Measurements from ENCODE around the gene ATP10D.

The ATP10D gene

GRCh38 chr4:47485047-47485692, at the start of gene ATP10D:
Gene ATP10D (plus strand): TSS chr4:47485275. CDS start chr4:47512541, 27,266 bp downstream.
- peak; percentile 97 for FAIRE-seq
- DNase-seq (ENCODE audit: insufficient read length, low spot score): peak; percentile 50

GRCh38 chr4:47442980-47443379, 42.1 kb upstream of the ATP10D start:
- DNase-seq (ENCODE audit: insufficient read length, low spot score) (no peak), FAIRE-seq (peak; percentile 55)

GRCh38 chr4:47444031-47444430, 41.0 kb upstream of the ATP10D start:
- peak; percentile 35 for FAIRE-seq
- DNase-seq (ENCODE audit: insufficient read length, low spot score): no peak

- DNase-seq (ENCODE audit: insufficient read length, low spot score) (no peak), FAIRE-seq (peak; percentile 53)
Measured at GRCh38 chr4:47451657-47452056, 33.4 kb upstream of the ATP10D start.

GRCh38 chr4:47462799-47463234, 22.3 kb upstream of the ATP10D start:
- FAIRE-seq (no peak), DNase-seq (ENCODE audit: insufficient read length, low spot score) (no peak)

- DNase-seq (ENCODE audit: insufficient read length, low spot score) (peak; percentile 86), FAIRE-seq (peak; percentile 99)
Measured at GRCh38 chr4:47463235-47463956, 21.7 kb upstream of the ATP10D start, which contains the start of gene COMMD8. Gene COMMD8 (minus strand): TSS chr4:47463702. CDS start chr4:47463651, 51 bp downstream.

GRCh38 chr4:47465004-47465403, 20.1 kb upstream of the ATP10D start:
- peak; percentile 89 for FAIRE-seq
- no peak for DNase-seq (ENCODE audit: insufficient read length, low spot score)

GRCh38 chr4:47466056-47466785, 18.9 kb upstream of the ATP10D start:
- FAIRE-seq: no peak
- DNase-seq (ENCODE audit: insufficient read length, low spot score): no peak

- no peak for DNase-seq (ENCODE audit: insufficient read length, low spot score)
- FAIRE-seq: no peak
Measured at GRCh38 chr4:47468706-47469365, 16.2 kb upstream of the ATP10D start.

- DNase-seq (ENCODE audit: insufficient read length, low spot score) (no peak), FAIRE-seq (no peak)
Measured at GRCh38 chr4:47469951-47470350, 15.1 kb upstream of the ATP10D start.

GRCh38 chr4:47471064-47471463, 14.0 kb upstream of the ATP10D start:
- FAIRE-seq: no peak
- DNase-seq (ENCODE audit: insufficient read length, low spot score): no peak

- no peak for FAIRE-seq
- no peak for DNase-seq (ENCODE audit: insufficient read length, low spot score)
Measured at GRCh38 chr4:47471591-47471990, 13.5 kb upstream of the ATP10D start.

GRCh38 chr4:47473141-47473750, 11.8 kb upstream of the ATP10D start:
- FAIRE-seq: no peak
- no peak for DNase-seq (ENCODE audit: insufficient read length, low spot score)

- FAIRE-seq (no peak), DNase-seq (ENCODE audit: insufficient read length, low spot score) (no peak)
Measured at GRCh38 chr4:47474799-47475198, 10.3 kb upstream of the ATP10D start.

- DNase-seq (ENCODE audit: insufficient read length, low spot score) (no peak), FAIRE-seq (no peak)
Measured at GRCh38 chr4:47475411-47475810, 9.7 kb upstream of the ATP10D start.

- FAIRE-seq: no peak
- DNase-seq (ENCODE audit: insufficient read length, low spot score): no peak
Measured at GRCh38 chr4:47478804-47479203, 6.3 kb upstream of the ATP10D start.

- no peak for DNase-seq (ENCODE audit: insufficient read length, low spot score)
- FAIRE-seq: peak; percentile 64
Measured at GRCh38 chr4:47482326-47482725, 2.7 kb upstream of the ATP10D start.

- no peak for FAIRE-seq
- no peak for DNase-seq (ENCODE audit: insufficient read length, low spot score)
Measured at GRCh38 chr4:47483745-47484144, 1.3 kb upstream of the ATP10D start.

- FAIRE-seq: peak; percentile 83
- no peak for DNase-seq (ENCODE audit: insufficient read length, low spot score)
Measured at GRCh38 chr4:47484168-47484567, 907 bp upstream of the ATP10D start.

GRCh38 chr4:47485768-47486167, 693 bp downstream of the ATP10D start:
- FAIRE-seq (no peak), DNase-seq (ENCODE audit: insufficient read length, low spot score) (no peak)
